Lung (tissue), 12 donors: ENCODE measurements around the gene IDH2. TPM values are rescaled to one million over a fixed set of nuclear protein-coding genes. Genes with fewer than 3 reads are reported as not detected.
A peak's percentile ranks its signal among the peaks of the same experiment; 100 is the strongest.

Source experiments
- ATAC-seq: fragments of 200-7000 bp; cut with Tn5 transposase; one replicate; pipeline ENCODE4 v1.9.1; 2020; ENCODE audit warnings: moderate number of reproducible peaks; ENCODE audit not compliant: insufficient read depth, low FRiP score
- DNase-seq, 3 donors: peaks; one replicate each; pipeline ENCODE4 v3.0.0-alpha.2; 2013 to 2017
- H3K27ac ChIP-seq, 2 donors: one replicate each; pipeline ENCODE4 v1.5.1; 2013; ENCODE audit warnings: mild to moderate bottlenecking in 2 of 2, moderate library complexity in 2 of 2, control low read depth in 1 of 2, inconsistent platforms in 1 of 2, low read depth in 1 of 2, low read length in 1 of 2
- H3K27me3 ChIP-seq, 3 donors: one replicate each; pipeline ENCODE4 v1.5.1; 2013; ENCODE audit warnings: low read length in 2 of 3; ENCODE audit not compliant: control insufficient read depth in 3 of 3, insufficient read depth in 3 of 3
- H3K36me3 ChIP-seq, 4 donors: one replicate each; pipeline ENCODE4 v1.5.1; 2013; ENCODE audit warnings: low read length in 4 of 4, mild to moderate bottlenecking in 1 of 4, moderate library complexity in 1 of 4; ENCODE audit not compliant: control insufficient read depth in 4 of 4, insufficient read depth in 4 of 4
- H3K4me1 ChIP-seq, 5 donors: one replicate each; pipeline ENCODE4 v1.5.1; 2013; ENCODE audit warnings: low read length in 5 of 5, mild to moderate bottlenecking in 2 of 5, moderate library complexity in 1 of 5; ENCODE audit not compliant: control insufficient read depth in 5 of 5, insufficient read depth in 5 of 5
- H3K4me3 ChIP-seq: one replicate; pipeline ENCODE4 v1.5.1; 2013; ENCODE audit warnings: mild to moderate bottlenecking, control low read depth, moderate library complexity
- H3K9ac ChIP-seq, 2 donors: one replicate each; pipeline ENCODE4 v1.5.1; 2013; ENCODE audit warnings: low read length in 2 of 2, control low read depth in 1 of 2; ENCODE audit not compliant: insufficient read depth in 1 of 2
- H3K9me3 ChIP-seq, 4 donors: one replicate each; pipeline ENCODE4 v1.5.1; 2013; ENCODE audit warnings: low read length in 3 of 4, mild to moderate bottlenecking in 1 of 4, moderate library complexity in 1 of 4; ENCODE audit not compliant: control insufficient read depth in 4 of 4, insufficient read depth in 3 of 4
- CTCF ChIP-seq: IDR thresholded peaks from 2 replicates; pipeline ENCODE4 v1.5.1; 2012; ENCODE audit warnings: mild to moderate bottlenecking; ENCODE audit errors: control extremely low read depth, extremely low read depth
- WGBS, 2 donors: extraction: QIAGEN DNeasy Blood & Tissue Kit; methylation state at CpG; one replicate each; pipeline ENCODE4 v1.1.7; 2013; 5-methylcytosine and 5-hydroxymethylcytosine counted together
- polyA plus RNA-seq, 2 donors: library from polyadenylated mRNA; stranded (reverse); fragments of 200-250 nt; gene quantifications; one replicate each; pipeline ENCODE4 v1.2.1, GENCODE V29; 2013
- total RNA-seq, 2 donors: library from RNA; depleted of rRNA in 1 of 2; stranded (reverse); fragments of >200 nt in 1 of 2; gene quantifications; one replicate each; pipeline ENCODE4 v1.2.1, GENCODE V29; 2014 to 2021
- donor health status: control.
- donor health status: control.
- donor health status: Bipolar disorder and iron deficiency.
- donor health status: healthy.
- donor health status: DM: yes; HTN: yes; CAD: no.

IDH2 gene
- total and polyA plus RNA-seq, 4 donors = 52.0 to 85.8 (median 72.3) TPM

GRCh38 chr15:90126596-90127435, 24.5 kb upstream of the IDH2 start:
- ATAC-seq (no peak), DNase-seq (peak in 2 of 3 donors; percentile 40 to 52)
- no peak overlapping the region for H3K4me3 ChIP-seq
- H3K36me3 ChIP-seq = no peaks in the 10 kb centered on the region
- peak overlapping the region in 1 of 2 donors; percentile 74 for H3K27ac ChIP-seq
- TF ChIP-seq CTCF = no peak
- H3K4me1 ChIP-seq = peaks cover 0 to 4% (median 0%) of the 10 kb centered on the region in 5 donors
- 29 to 44% methylated on average over 10 of the region's 10 CpGs for WGBS, 2 donors
- H3K9me3 ChIP-seq = no peaks in the 10 kb centered on the region
- H3K27me3 ChIP-seq = no peaks in the 10 kb centered on the region
- H3K9ac ChIP-seq = no peak overlapping the region

GRCh38 chr15:90126022-90126421, 23.8 kb upstream of the IDH2 start:
- peak in 1 of 3 donors; percentile 48 for DNase-seq
- no peak for TF ChIP-seq CTCF
- no peaks in the 10 kb centered on the region for H3K9me3 ChIP-seq
- H3K4me3 ChIP-seq = no peak overlapping the region
- no peaks in the 10 kb centered on the region for H3K36me3 ChIP-seq
- peak overlapping the region in 1 of 2 donors; percentile 5 for H3K27ac ChIP-seq
- no peaks in the 10 kb centered on the region for H3K27me3 ChIP-seq
- ATAC-seq = no peak
- no peak overlapping the region for H3K9ac ChIP-seq
- WGBS, 2 donors = 58 to 86% methylated on average over 6 of the region's 6 CpGs
- peaks cover 0 to 4% (median 0%) of the 10 kb centered on the region in 5 donors for H3K4me1 ChIP-seq

GRCh38 chr15:90124507-90124906, 22.2 kb upstream of the IDH2 start:
- no peak overlapping the region for H3K4me3 ChIP-seq
- no peak for DNase-seq
- no peak overlapping the region for H3K27ac ChIP-seq
- no peak overlapping the region for H3K9ac ChIP-seq
- no peak for TF ChIP-seq CTCF
- H3K27me3 ChIP-seq = no peaks in the 10 kb centered on the region
- no peaks in the 10 kb centered on the region for H3K9me3 ChIP-seq
- ATAC-seq = no peak
- H3K4me1 ChIP-seq = peaks cover 0 to 4% (median 0%) of the 10 kb centered on the region in 5 donors
- H3K36me3 ChIP-seq = no peaks in the 10 kb centered on the region

- no peak for ATAC-seq
- Histone ChIP-seq H3K27me3 (no peaks in the 10 kb centered on the region), H3K4me1 (no peaks in the 10 kb centered on the region), H3K4me3 (no peak overlapping the region), H3K9ac (no peak overlapping the region), H3K9me3 (no peaks in the 10 kb centered on the region), H3K36me3 (no peaks in the 10 kb centered on the region), H3K27ac (no peak overlapping the region)
- DNase-seq = no peak
- WGBS, 2 donors = 91 to 96% methylated on average over 6 of the region's 6 CpGs
- TF ChIP-seq CTCF = no peak
These were observed 18.8 kb upstream of the IDH2 start for GRCh38 chr15:90121086-90121485.
